ENCODE data around the gene KIF26B. TPM values are rescaled to one million over a fixed set of nuclear protein-coding genes. Genes with fewer than 3 reads are reported as not detected.
A peak's percentile ranks its signal among the peaks of the same experiment; 100 is the strongest.

KIF26B gene
- total and polyA plus RNA-seq, 2 experiments from 2014 or later, result 0.03 to 0.76 TPM

DNA sequence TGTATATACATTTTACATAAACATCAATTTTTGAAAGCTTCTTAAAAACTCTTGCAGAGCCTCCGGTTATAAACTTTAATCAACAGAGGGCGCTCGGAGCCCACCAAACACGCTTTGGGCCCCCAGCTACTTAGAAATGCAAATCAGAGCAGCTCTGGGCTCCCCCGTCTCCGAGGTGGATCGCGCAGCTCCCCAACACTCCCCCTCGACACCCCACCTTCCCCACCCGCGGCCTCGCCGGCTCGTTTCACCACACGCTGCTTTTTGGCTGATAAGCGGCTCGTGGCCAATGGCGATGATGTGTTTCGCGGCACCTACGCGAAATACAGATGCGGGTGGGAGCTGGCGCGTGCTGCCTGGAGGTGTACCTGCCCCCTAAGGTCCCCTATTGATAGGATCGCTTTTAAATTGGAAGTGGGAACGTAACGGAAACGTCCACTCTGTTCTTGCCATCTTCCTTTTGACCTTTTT lies 1.7 kb upstream of the KIF26B start:
- H3K27ac ChIP-seq (ENCODE audit: low read depth), result no peak overlapping the region
- no peaks in the 10 kb centered on the region for H3K79me2 ChIP-seq (replicated peaks; ENCODE audit: insufficient read depth)
- peaks cover 5% of the 10 kb centered on the region; the same call in 1 of the 2 replicates for H3F3A ChIP-seq (replicated peaks; ENCODE audit: low read depth)
- no peaks in the 10 kb centered on the region for H4K20me1 ChIP-seq (replicated peaks; ENCODE audit: insufficient read depth)
- H3K36me3 ChIP-seq (ENCODE audit: insufficient read depth), result no peaks in the 10 kb centered on the region
- peak overlapping the region; percentile 94 for H3K4me2 ChIP-seq
- peak; percentile 93 for DNase-seq (ENCODE audit: low spot score)
- Mint-ChIP-seq H3K27me3 (ENCODE audit: insufficient read depth, low read depth, poor library complexity) (peaks cover 46% of the 10 kb centered on the region), H3K9me3 (no peaks in the 10 kb centered on the region; the same call in 2 of the 3 replicates), H3K4me1 (peaks cover 6% of the 10 kb centered on the region; the same call in 2 of the 3 replicates), H3K27ac (no peak overlapping the region), H3K4me3 (peak overlapping the region; percentile 76), H3K36me3 (ENCODE audit: low read depth) (no peaks in the 10 kb centered on the region)
- peak overlapping the region; percentile 80 for H3K4me3 ChIP-seq
- H3K4me1 ChIP-seq (ENCODE audit: insufficient read depth), result no peaks in the 10 kb centered on the region; the same call in 1 of the 2 replicates
- H2AFZ ChIP-seq, result peak overlapping the region; percentile 86
- no peaks in the 10 kb centered on the region for H3K9me2 ChIP-seq (ENCODE audit: insufficient read depth)
- TF ChIP-seq, protein P1, sequence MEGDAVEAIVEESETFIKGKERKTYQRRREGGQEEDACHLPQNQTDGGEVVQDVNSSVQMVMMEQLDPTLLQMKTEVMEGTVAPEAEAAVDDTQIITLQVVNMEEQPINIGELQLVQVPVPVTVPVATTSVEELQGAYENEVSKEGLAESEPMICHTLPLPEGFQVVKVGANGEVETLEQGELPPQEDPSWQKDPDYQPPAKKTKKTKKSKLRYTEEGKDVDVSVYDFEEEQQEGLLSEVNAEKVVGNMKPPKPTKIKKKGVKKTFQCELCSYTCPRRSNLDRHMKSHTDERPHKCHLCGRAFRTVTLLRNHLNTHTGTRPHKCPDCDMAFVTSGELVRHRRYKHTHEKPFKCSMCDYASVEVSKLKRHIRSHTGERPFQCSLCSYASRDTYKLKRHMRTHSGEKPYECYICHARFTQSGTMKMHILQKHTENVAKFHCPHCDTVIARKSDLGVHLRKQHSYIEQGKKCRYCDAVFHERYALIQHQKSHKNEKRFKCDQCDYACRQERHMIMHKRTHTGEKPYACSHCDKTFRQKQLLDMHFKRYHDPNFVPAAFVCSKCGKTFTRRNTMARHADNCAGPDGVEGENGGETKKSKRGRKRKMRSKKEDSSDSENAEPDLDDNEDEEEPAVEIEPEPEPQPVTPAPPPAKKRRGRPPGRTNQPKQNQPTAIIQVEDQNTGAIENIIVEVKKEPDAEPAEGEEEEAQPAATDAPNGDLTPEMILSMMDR (conservative IDR thresholded peaks at IDR 0.05; ENCODE audit: low read depth in 2 of 2), result peak; percentile 75 to 87
- peak; percentile 56 for TF ChIP-seq EZH2 (IDR thresholded peaks at IDR 0.05; ENCODE audit: low read depth, unreplicated experiment)
- no peak for TF ChIP-seq CREB1 (CRISPR knock-in tag; IDR thresholded peaks at IDR 0.05; ENCODE audit: low read depth)
- ATAC-seq, result peak; percentile 11
- peaks cover 64% of the 10 kb centered on the region for H3K27me3 ChIP-seq (ENCODE audit: insufficient read depth)

DNA sequence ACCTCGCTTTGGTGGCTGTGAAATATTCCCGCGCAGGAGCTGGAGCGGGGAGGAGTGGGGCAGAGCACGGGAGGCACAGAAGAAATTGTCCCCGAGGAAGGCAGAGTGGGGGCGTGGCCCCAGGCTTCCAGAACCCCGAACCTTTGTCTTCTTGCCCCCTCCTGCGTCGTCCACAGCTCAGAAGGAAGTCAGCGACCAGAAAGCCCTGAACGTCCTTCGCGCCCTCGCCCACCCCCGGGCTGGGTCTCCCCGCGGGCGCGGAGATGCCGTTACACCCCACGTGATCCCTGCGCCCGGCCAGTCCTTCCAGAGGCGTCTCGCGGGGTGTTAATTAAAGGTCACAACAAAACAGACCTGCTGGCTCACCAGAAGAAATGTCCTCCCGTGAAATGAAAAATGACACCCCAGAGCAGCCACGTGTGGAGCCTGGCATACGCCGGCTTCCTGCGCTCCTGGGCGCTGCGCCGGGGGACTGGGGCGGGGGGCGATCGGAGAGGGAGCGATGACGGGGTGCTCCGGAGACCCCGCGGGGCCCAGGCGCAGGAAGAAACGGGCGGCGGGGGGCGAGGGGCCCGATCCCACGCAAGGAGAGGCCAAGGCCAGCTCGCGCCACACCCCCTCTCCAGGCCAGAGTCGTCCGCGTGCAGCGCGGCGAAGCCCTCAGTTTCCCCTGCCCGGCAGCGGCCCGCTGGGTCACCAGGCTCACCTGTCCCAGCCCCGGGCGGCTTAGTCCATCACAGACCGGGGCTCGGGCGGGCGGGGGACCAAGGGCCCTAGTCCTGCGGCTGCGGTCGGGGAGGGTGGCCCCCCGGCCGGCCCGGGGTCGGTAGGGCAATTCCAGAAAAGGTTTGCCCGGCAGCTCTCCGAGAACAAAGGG lies 995 bp upstream of the KIF26B start:
- Histone ChIP-seq H3K27me3 (ENCODE audit: insufficient read depth) (peaks cover 71% of the 10 kb centered on the region), H3K4me2 (peak overlapping the region; percentile 94), H3K27ac (ENCODE audit: low read depth) (no peak overlapping the region), H3K79me2 (replicated peaks; ENCODE audit: insufficient read depth) (no peaks in the 10 kb centered on the region), H3K36me3 (ENCODE audit: insufficient read depth) (no peaks in the 10 kb centered on the region), H4K20me1 (replicated peaks; ENCODE audit: insufficient read depth) (no peaks in the 10 kb centered on the region), H3K4me3 (peak overlapping the region; percentile 80), H3K4me1 (ENCODE audit: insufficient read depth) (no peaks in the 10 kb centered on the region; the same call in 1 of the 2 replicates), H3F3A (replicated peaks; ENCODE audit: low read depth) (peaks cover 5% of the 10 kb centered on the region; the same call in 1 of the 2 replicates), H2AFZ (peak overlapping the region; percentile 86), H3K9me2 (ENCODE audit: insufficient read depth) (no peaks in the 10 kb centered on the region)
- peaks cover 46% of the 10 kb centered on the region for H3K27me3 Mint-ChIP-seq (ENCODE audit: insufficient read depth, low read depth, poor library complexity)
- peak; percentile 41 for DNase-seq (ENCODE audit: low spot score)
- no peaks in the 10 kb centered on the region; the same call in 2 of the 3 replicates for H3K9me3 Mint-ChIP-seq
- peak; percentile 3 for ATAC-seq
- H3K36me3 Mint-ChIP-seq (ENCODE audit: low read depth), result no peaks in the 10 kb centered on the region
- peak overlapping the region; percentile 76 for H3K4me3 Mint-ChIP-seq
- no peak overlapping the region for H3K27ac Mint-ChIP-seq
- H3K4me1 Mint-ChIP-seq, result peaks cover 6% of the 10 kb centered on the region; the same call in 2 of the 3 replicates
- TF ChIP-seq, protein P2, sequence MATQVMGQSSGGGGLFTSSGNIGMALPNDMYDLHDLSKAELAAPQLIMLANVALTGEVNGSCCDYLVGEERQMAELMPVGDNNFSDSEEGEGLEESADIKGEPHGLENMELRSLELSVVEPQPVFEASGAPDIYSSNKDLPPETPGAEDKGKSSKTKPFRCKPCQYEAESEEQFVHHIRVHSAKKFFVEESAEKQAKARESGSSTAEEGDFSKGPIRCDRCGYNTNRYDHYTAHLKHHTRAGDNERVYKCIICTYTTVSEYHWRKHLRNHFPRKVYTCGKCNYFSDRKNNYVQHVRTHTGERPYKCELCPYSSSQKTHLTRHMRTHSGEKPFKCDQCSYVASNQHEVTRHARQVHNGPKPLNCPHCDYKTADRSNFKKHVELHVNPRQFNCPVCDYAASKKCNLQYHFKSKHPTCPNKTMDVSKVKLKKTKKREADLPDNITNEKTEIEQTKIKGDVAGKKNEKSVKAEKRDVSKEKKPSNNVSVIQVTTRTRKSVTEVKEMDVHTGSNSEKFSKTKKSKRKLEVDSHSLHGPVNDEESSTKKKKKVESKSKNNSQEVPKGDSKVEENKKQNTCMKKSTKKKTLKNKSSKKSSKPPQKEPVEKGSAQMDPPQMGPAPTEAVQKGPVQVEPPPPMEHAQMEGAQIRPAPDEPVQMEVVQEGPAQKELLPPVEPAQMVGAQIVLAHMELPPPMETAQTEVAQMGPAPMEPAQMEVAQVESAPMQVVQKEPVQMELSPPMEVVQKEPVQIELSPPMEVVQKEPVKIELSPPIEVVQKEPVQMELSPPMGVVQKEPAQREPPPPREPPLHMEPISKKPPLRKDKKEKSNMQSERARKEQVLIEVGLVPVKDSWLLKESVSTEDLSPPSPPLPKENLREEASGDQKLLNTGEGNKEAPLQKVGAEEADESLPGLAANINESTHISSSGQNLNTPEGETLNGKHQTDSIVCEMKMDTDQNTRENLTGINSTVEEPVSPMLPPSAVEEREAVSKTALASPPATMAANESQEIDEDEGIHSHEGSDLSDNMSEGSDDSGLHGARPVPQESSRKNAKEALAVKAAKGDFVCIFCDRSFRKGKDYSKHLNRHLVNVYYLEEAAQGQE (IDR thresholded peaks at IDR 0.05; ENCODE audit: unreplicated experiment), result no peak
- no peak for TF ChIP-seq POLR2AphosphoS5 (IDR thresholded peaks at IDR 0.05; ENCODE audit: low read depth)
- no peak for TF ChIP-seq EZH2phosphoT487 (IDR thresholded peaks at IDR 0.05; ENCODE audit: unreplicated experiment)
- no peak for TF ChIP-seq EZH2 (IDR thresholded peaks at IDR 0.05; ENCODE audit: low read depth, unreplicated experiment)
- no peak for TF ChIP-seq JUNB (IDR thresholded peaks at IDR 0.05; ENCODE audit: unreplicated experiment)
- no peak for TF ChIP-seq CREB1 (CRISPR knock-in tag; IDR thresholded peaks at IDR 0.05; ENCODE audit: low read depth)
- TF ChIP-seq, protein P1 (conservative IDR thresholded peaks at IDR 0.05; ENCODE audit: low read depth in 2 of 2), result no peak
